ENCODE data around the gene LRP5.

The LRP5 gene

GRCh38 chr11:68266936-68267880 lies 45.2 kb upstream of the LRP5 start:
- no peak for TF ChIP-seq MYC (IDR thresholded peaks at IDR 0.05; ENCODE audit: low read depth, low read length)
- TF ChIP-seq, protein P1, sequence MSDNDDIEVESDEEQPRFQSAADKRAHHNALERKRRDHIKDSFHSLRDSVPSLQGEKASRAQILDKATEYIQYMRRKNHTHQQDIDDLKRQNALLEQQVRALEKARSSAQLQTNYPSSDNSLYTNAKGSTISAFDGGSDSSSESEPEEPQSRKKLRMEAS (IDR thresholded peaks at IDR 0.05; ENCODE audit: low read depth, low read length), result no peak
- TF ChIP-seq CTCF (IDR thresholded peaks at IDR 0.05; ENCODE audit: low read depth, low read length), result no peak
- peak; percentile 44 for DNase-seq (ENCODE audit: low read depth)
- no peak overlapping the region for H3K4me3 ChIP-seq (ENCODE audit: low read depth, low read length)

DNA sequence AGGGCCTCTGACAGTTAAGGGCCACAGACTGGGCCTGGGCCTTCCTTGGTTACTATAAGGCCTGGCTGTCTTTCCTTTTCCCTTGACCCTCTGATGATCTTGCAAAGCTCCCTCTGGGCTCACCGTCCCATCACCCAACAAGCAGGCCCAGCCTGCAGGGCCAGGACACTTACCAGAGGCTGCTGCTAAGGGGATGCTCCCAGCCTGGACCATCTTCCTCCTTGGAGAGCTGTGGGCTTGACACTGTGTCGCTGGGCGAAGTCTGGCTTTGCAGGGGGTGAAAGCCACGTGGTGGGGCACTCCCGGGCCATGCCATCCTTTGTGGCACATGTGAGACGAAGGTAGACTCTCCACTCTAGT lies 44.5 kb upstream of the LRP5 start:
- TF ChIP-seq POLR2A (IDR thresholded peaks at IDR 0.05; ENCODE audit: extremely low read depth, insufficient read length), result no peak
- TF ChIP-seq MYC (IDR thresholded peaks at IDR 0.05; ENCODE audit: low read depth, low read length), result no peak
- no peak for TF ChIP-seq CTCF (IDR thresholded peaks at IDR 0.05; ENCODE audit: low read depth, low read length)
- TF ChIP-seq, protein P1 (IDR thresholded peaks at IDR 0.05; ENCODE audit: low read depth, low read length), result no peak
- DNase-seq (ENCODE audit: low read depth), result no peak
- no peak overlapping the region for H3K4me3 ChIP-seq (ENCODE audit: low read depth, low read length)

DNA sequence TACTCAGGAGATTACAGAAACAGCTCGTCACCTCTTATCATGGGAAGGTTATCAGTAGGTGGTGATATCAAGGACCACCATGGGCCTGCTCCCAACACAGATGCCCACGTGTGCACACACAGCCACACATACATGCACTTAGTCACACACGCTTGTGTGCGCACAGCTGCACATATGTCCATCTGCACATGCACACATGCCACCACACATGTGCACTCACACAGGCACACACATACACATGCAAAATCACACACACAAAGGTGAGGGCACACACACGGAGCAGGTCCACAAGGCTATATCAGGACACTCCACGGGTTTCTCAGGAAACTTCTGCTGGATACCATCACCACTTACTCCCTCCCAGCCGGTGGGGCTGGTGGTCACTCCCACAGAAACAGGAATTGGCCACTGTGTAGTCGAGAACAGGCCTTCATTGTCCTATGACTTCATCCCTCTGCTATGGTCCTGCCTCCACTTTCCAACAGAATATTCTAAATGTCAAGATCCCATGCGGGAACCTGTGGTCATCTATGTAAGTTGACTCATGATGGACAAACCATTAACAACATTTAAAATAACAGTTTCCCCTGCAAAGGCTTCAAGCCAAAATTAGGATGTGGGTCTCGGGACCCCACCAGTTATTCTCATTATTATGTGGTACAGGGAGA lies 42.8 kb upstream of the LRP5 start:
- TF ChIP-seq CTCF (IDR thresholded peaks at IDR 0.05; ENCODE audit: low read depth, low read length), result no peak
- TF ChIP-seq, protein P1 (IDR thresholded peaks at IDR 0.05; ENCODE audit: low read depth, low read length), result no peak
- no peak for TF ChIP-seq MYC (IDR thresholded peaks at IDR 0.05; ENCODE audit: low read depth, low read length)
- TF ChIP-seq POLR2A (IDR thresholded peaks at IDR 0.05; ENCODE audit: extremely low read depth, insufficient read length), result no peak
- H3K4me3 ChIP-seq (ENCODE audit: low read depth, low read length), result no peak overlapping the region
- DNase-seq (ENCODE audit: low read depth), result no peak

- peak overlapping the region; percentile 82 for H3K4me3 ChIP-seq (ENCODE audit: low read depth, low read length)
- no peak for DNase-seq (ENCODE audit: low read depth)
- no peak for TF ChIP-seq POLR2A (IDR thresholded peaks at IDR 0.05; ENCODE audit: extremely low read depth, insufficient read length)
- no peak for TF ChIP-seq CTCF (IDR thresholded peaks at IDR 0.05; ENCODE audit: low read depth, low read length)
- TF ChIP-seq, protein P1 (IDR thresholded peaks at IDR 0.05; ENCODE audit: low read depth, low read length), result no peak
- no peak for TF ChIP-seq MYC (IDR thresholded peaks at IDR 0.05; ENCODE audit: low read depth, low read length)
These were observed 42.0 kb upstream of the LRP5 start for GRCh38 chr11:68270196-68271022.

- peak; percentile 91 for DNase-seq (ENCODE audit: low read depth)
- H3K4me3 ChIP-seq (ENCODE audit: low read depth, low read length), result peak overlapping the region; percentile 82
- TF ChIP-seq POLR2A (IDR thresholded peaks at IDR 0.05; ENCODE audit: extremely low read depth, insufficient read length), result no peak
- TF ChIP-seq MYC (IDR thresholded peaks at IDR 0.05; ENCODE audit: low read depth, low read length), result peak; percentile 72; the same call in 1 of the 2 replicates
- TF ChIP-seq CTCF (IDR thresholded peaks at IDR 0.05; ENCODE audit: low read depth, low read length), result peak; percentile 60
- TF ChIP-seq, protein P1 (IDR thresholded peaks at IDR 0.05; ENCODE audit: low read depth, low read length), result peak; percentile 86
These were observed 41.2 kb upstream of the LRP5 start for GRCh38 chr11:68271023-68271780.
